HG03439 (cell line): ENCODE results near the gene KIAA1217.

ENCODE experiments used
- ATAC-seq: cut with Tn5 transposase; IDR thresholded peaks from one replicate; pipeline ENCODE4 v1.9.1; 2021; ENCODE audit warnings: mild to moderate bottlenecking, moderate library complexity; ENCODE audit not compliant: unreplicated experiment

Gene KIAA1217

GRCh38 chr10:24574578-24575155 lies 365.7 kb downstream of the KIAA1217 start:
- no peak for ATAC-seq

- no peak for ATAC-seq
These were observed 366.6 kb downstream of the KIAA1217 start for GRCh38 chr10:24575481-24576002.

- no peak for ATAC-seq
These were observed 370.5 kb downstream of the KIAA1217 start for GRCh38 chr10:24579448-24579847.

- no peak for ATAC-seq
These were observed 371.0 kb downstream of the KIAA1217 start for GRCh38 chr10:24579906-24580305.

- no peak for ATAC-seq
These were observed 380.3 kb downstream of the KIAA1217 start for GRCh38 chr10:24589265-24589664.

- ATAC-seq: no peak
These were observed 381.9 kb downstream of the KIAA1217 start for GRCh38 chr10:24590697-24591457.

- ATAC-seq: no peak
These were observed 387.4 kb downstream of the KIAA1217 start for GRCh38 chr10:24596217-24596930.

GRCh38 chr10:24597426-24597825 lies 388.5 kb downstream of the KIAA1217 start:
- no peak for ATAC-seq
